ENCODE data around the gene NRG2.

The NRG2 gene

GRCh38 chr5:139839918-139840317 lies 203.2 kb downstream of the NRG2 start:
- Histone ChIP-seq H3K4me1 (ENCODE audit: insufficient read depth, low read length) (no peaks in the 10 kb centered on the region), H3K4me3 (ENCODE audit: low read length) (no peak overlapping the region), H3K9ac (ENCODE audit: low read depth, low read length) (no peak overlapping the region), H3K27me3 (ENCODE audit: insufficient read depth, low read length) (peaks cover 28% of the 10 kb centered on the region), H3K36me3 (ENCODE audit: insufficient read depth, low read depth, low read length) (no peaks in the 10 kb centered on the region), H3K9me3 (ENCODE audit: insufficient read depth, low read depth, low read length) (no peaks in the 10 kb centered on the region), H3K27ac (ENCODE audit: low read length) (no peak overlapping the region)

GRCh38 chr5:139839232-139839815 lies 203.8 kb downstream of the NRG2 start:
- H3K36me3 ChIP-seq (ENCODE audit: insufficient read depth, low read depth, low read length): no peaks in the 10 kb centered on the region
- no peak overlapping the region for H3K4me3 ChIP-seq (ENCODE audit: low read length)
- H3K27me3 ChIP-seq (ENCODE audit: insufficient read depth, low read length): peaks cover 27% of the 10 kb centered on the region; the same call in 1 of the 2 replicates
- no peaks in the 10 kb centered on the region for H3K9me3 ChIP-seq (ENCODE audit: insufficient read depth, low read depth, low read length)
- H3K9ac ChIP-seq (ENCODE audit: low read depth, low read length): no peak overlapping the region
- no peaks in the 10 kb centered on the region for H3K4me1 ChIP-seq (ENCODE audit: insufficient read depth, low read length)
- H3K27ac ChIP-seq (ENCODE audit: low read length): no peak overlapping the region

- Histone ChIP-seq H3K27me3 (ENCODE audit: insufficient read depth, low read length) (peaks cover 28% of the 10 kb centered on the region), H3K4me1 (ENCODE audit: insufficient read depth, low read length) (no peaks in the 10 kb centered on the region), H3K27ac (ENCODE audit: low read length) (no peak overlapping the region), H3K9ac (ENCODE audit: low read depth, low read length) (no peak overlapping the region), H3K9me3 (ENCODE audit: insufficient read depth, low read depth, low read length) (no peaks in the 10 kb centered on the region), H3K36me3 (ENCODE audit: insufficient read depth, low read depth, low read length) (no peaks in the 10 kb centered on the region), H3K4me3 (ENCODE audit: low read length) (no peak overlapping the region)
These were observed 204.5 kb downstream of the NRG2 start for GRCh38 chr5:139838381-139839197.

GRCh38 chr5:139837711-139838380 lies 205.3 kb downstream of the NRG2 start:
- Histone ChIP-seq H3K27ac (ENCODE audit: low read length) (no peak overlapping the region), H3K36me3 (ENCODE audit: insufficient read depth, low read depth, low read length) (no peaks in the 10 kb centered on the region), H3K27me3 (ENCODE audit: insufficient read depth, low read length) (peaks cover 29% of the 10 kb centered on the region), H3K9me3 (ENCODE audit: insufficient read depth, low read depth, low read length) (no peaks in the 10 kb centered on the region), H3K4me1 (ENCODE audit: insufficient read depth, low read length) (no peaks in the 10 kb centered on the region), H3K4me3 (ENCODE audit: low read length) (no peak overlapping the region), H3K9ac (ENCODE audit: low read depth, low read length) (no peak overlapping the region)

GRCh38 chr5:139836469-139837208 lies 206.5 kb downstream of the NRG2 start:
- Histone ChIP-seq H3K9me3 (ENCODE audit: insufficient read depth, low read depth, low read length) (no peaks in the 10 kb centered on the region), H3K27me3 (ENCODE audit: insufficient read depth, low read length) (peaks cover 33% of the 10 kb centered on the region), H3K27ac (ENCODE audit: low read length) (no peak overlapping the region), H3K36me3 (ENCODE audit: insufficient read depth, low read depth, low read length) (no peaks in the 10 kb centered on the region), H3K4me1 (ENCODE audit: insufficient read depth, low read length) (no peaks in the 10 kb centered on the region), H3K9ac (ENCODE audit: low read depth, low read length) (no peak overlapping the region), H3K4me3 (ENCODE audit: low read length) (no peak overlapping the region)

- H3K9ac ChIP-seq (ENCODE audit: low read depth, low read length): no peak overlapping the region
- peaks cover 33% of the 10 kb centered on the region for H3K27me3 ChIP-seq (ENCODE audit: insufficient read depth, low read length)
- no peaks in the 10 kb centered on the region for H3K4me1 ChIP-seq (ENCODE audit: insufficient read depth, low read length)
- no peak overlapping the region for H3K27ac ChIP-seq (ENCODE audit: low read length)
- H3K9me3 ChIP-seq (ENCODE audit: insufficient read depth, low read depth, low read length): no peaks in the 10 kb centered on the region
- no peak overlapping the region for H3K4me3 ChIP-seq (ENCODE audit: low read length)
- no peaks in the 10 kb centered on the region for H3K36me3 ChIP-seq (ENCODE audit: insufficient read depth, low read depth, low read length)
These were observed 207.4 kb downstream of the NRG2 start for GRCh38 chr5:139835656-139836055.

GRCh38 chr5:139833525-139833924 lies 209.6 kb downstream of the NRG2 start:
- Histone ChIP-seq H3K9me3 (ENCODE audit: insufficient read depth, low read depth, low read length) (no peaks in the 10 kb centered on the region), H3K27me3 (ENCODE audit: insufficient read depth, low read length) (peaks cover 36% of the 10 kb centered on the region), H3K36me3 (ENCODE audit: insufficient read depth, low read depth, low read length) (no peaks in the 10 kb centered on the region), H3K9ac (ENCODE audit: low read depth, low read length) (no peak overlapping the region), H3K4me3 (ENCODE audit: low read length) (no peak overlapping the region), H3K4me1 (ENCODE audit: insufficient read depth, low read length) (no peaks in the 10 kb centered on the region), H3K27ac (ENCODE audit: low read length) (no peak overlapping the region)

GRCh38 chr5:139831624-139832023 lies 211.5 kb downstream of the NRG2 start:
- Histone ChIP-seq H3K9me3 (ENCODE audit: insufficient read depth, low read depth, low read length) (no peaks in the 10 kb centered on the region), H3K4me1 (ENCODE audit: insufficient read depth, low read length) (no peaks in the 10 kb centered on the region), H3K27me3 (ENCODE audit: insufficient read depth, low read length) (peaks cover 36% of the 10 kb centered on the region), H3K36me3 (ENCODE audit: insufficient read depth, low read depth, low read length) (no peaks in the 10 kb centered on the region), H3K9ac (ENCODE audit: low read depth, low read length) (no peak overlapping the region), H3K27ac (ENCODE audit: low read length) (no peak overlapping the region), H3K4me3 (ENCODE audit: low read length) (no peak overlapping the region)

- H3K27ac ChIP-seq (ENCODE audit: low read length): no peak overlapping the region
- peaks cover 42% of the 10 kb centered on the region for H3K27me3 ChIP-seq (ENCODE audit: insufficient read depth, low read length)
- H3K9ac ChIP-seq (ENCODE audit: low read depth, low read length): no peak overlapping the region
- no peaks in the 10 kb centered on the region for H3K9me3 ChIP-seq (ENCODE audit: insufficient read depth, low read depth, low read length)
- H3K4me3 ChIP-seq (ENCODE audit: low read length): no peak overlapping the region
- H3K4me1 ChIP-seq (ENCODE audit: insufficient read depth, low read length): no peaks in the 10 kb centered on the region
- H3K36me3 ChIP-seq (ENCODE audit: insufficient read depth, low read depth, low read length): no peaks in the 10 kb centered on the region
These were observed 213.6 kb downstream of the NRG2 start for GRCh38 chr5:139829471-139829870.

- H3K9me3 ChIP-seq (ENCODE audit: insufficient read depth, low read depth, low read length): no peaks in the 10 kb centered on the region
- H3K27ac ChIP-seq (ENCODE audit: low read length): no peak overlapping the region
- peaks cover 33% of the 10 kb centered on the region for H3K27me3 ChIP-seq (ENCODE audit: insufficient read depth, low read length)
- H3K4me1 ChIP-seq (ENCODE audit: insufficient read depth, low read length): no peaks in the 10 kb centered on the region
- H3K36me3 ChIP-seq (ENCODE audit: insufficient read depth, low read depth, low read length): no peaks in the 10 kb centered on the region
- H3K9ac ChIP-seq (ENCODE audit: low read depth, low read length): no peak overlapping the region
- no peak overlapping the region for H3K4me3 ChIP-seq (ENCODE audit: low read length)
These were observed 214.7 kb downstream of the NRG2 start for GRCh38 chr5:139828207-139828895.

GRCh38 chr5:139825690-139826089 lies 217.4 kb downstream of the NRG2 start:
- peaks cover 17% of the 10 kb centered on the region; the same call in 1 of the 2 replicates for H3K27me3 ChIP-seq (ENCODE audit: insufficient read depth, low read length)
- H3K9ac ChIP-seq (ENCODE audit: low read depth, low read length): no peak overlapping the region
- H3K36me3 ChIP-seq (ENCODE audit: insufficient read depth, low read depth, low read length): no peaks in the 10 kb centered on the region
- no peak overlapping the region for H3K4me3 ChIP-seq (ENCODE audit: low read length)
- H3K27ac ChIP-seq (ENCODE audit: low read length): no peak overlapping the region
- H3K4me1 ChIP-seq (ENCODE audit: insufficient read depth, low read length): no peaks in the 10 kb centered on the region
- H3K9me3 ChIP-seq (ENCODE audit: insufficient read depth, low read depth, low read length): no peaks in the 10 kb centered on the region
